GM19025 (cell line): ENCODE results near the gene NR2C2AP.
"Not testable (repeated sequence)": the region's sequence is repeated elsewhere in the genome, so short reads cannot be mapped to it uniquely, and the experiment has no call there.

Experiments
- ATAC-seq: cut with Tn5 transposase; IDR thresholded peaks from one replicate; pipeline ENCODE4 v1.9.1; 2021; ENCODE audit warnings: mild to moderate bottlenecking, low read depth, moderate library complexity; ENCODE audit not compliant: unreplicated experiment

Gene NR2C2AP, protein sequence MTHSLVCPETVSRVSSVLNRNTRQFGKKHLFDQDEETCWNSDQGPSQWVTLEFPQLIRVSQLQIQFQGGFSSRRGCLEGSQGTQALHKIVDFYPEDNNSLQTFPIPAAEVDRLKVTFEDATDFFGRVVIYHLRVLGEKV

DNA sequence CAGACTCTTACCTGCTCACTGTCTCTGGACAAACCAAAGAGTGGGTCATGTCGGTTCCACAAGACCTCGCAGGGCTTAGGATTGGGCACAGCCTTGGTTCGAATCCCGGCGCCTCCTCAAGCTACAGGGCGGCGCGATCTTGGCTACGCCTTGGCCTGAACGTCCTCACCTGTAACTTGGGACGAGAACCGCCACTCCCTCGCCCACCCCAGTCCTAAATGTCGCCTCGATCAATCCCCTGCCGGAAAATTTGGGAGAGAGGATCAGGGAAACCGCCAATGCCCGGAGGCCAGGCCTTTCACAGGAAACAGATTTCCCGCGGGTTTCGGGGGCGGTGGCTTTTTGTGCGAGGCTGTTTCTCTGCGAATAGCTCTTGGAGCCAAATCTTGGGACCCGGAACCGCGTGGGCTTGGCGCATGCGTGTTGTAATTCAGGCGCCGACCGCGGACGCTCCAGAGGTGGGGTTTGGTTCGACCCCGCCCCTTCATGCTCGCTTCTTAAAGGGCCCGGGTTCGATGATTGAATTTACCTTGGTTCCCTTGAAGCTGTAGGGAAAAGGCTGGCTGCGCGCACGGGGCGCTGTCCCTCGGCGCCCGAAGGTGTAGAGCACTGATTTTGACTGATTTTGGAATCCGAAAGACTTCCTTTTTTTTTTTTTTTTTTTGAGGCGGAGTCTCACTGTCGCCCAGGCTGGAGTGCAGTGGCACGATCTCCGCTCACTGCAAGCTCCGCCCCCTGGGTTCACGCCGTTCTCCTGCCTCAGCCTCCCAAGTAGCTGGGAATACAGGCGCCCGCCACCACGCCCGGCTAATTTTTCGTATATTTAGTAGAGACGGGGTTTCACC lies at the start of gene NR2C2AP:
Gene NR2C2AP (minus strand): TSS at position 403 of the 845 bp plus-strand sequence. CDS start 354 bp downstream, at position 49.
- peak; percentile 74 for ATAC-seq

DNA sequence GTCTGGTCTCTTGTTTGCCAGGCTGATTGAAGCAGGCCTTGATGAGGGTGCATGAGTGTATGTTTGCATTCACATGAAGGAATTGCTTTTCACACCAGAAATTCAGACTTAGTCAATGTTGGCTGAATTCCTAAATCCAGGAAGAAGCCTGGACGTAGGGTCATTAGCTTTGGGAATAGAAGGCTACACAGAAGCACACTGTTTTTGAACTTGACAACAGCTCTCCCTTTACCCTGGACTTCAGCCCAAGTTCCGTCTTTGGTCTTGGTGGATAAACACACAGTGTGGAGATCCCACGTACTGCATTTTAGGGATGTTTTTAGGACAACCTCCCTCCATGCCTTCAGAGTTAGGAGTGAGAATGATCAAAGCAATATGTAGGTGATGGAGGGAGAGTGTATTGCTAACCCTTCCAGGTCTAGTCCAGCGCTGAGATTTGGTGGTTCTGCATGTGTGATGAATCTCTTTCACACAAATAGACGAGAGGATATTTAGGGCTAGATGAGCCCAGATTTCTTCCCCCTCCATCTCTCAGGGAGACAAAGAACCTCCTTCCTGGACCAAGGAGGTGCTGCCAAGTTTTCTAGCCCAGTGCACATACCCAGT lies 47.1 kb upstream of the NR2C2AP start:
- ATAC-seq, result no peak

DNA sequence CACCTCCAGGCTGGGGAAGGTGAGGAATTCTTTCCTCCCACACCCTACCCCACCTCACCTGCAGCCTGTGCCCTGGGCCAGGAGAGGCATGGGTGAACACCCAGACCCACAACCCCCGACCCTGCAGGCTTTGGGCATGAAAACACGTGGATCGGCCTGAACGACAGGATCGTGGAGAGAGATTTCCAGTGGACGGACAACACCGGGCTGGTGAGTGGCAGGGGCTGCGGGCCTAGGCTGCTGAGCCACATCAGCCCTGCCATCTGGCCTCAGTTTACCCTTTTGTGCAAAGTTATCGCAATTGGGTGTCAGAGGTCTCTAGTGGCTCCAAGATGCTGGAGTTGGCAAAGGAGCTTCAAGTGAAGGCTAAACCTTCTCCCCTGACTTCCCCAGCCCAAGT lies 37.3 kb upstream of the NR2C2AP start:
- ATAC-seq, result no peak

DNA sequence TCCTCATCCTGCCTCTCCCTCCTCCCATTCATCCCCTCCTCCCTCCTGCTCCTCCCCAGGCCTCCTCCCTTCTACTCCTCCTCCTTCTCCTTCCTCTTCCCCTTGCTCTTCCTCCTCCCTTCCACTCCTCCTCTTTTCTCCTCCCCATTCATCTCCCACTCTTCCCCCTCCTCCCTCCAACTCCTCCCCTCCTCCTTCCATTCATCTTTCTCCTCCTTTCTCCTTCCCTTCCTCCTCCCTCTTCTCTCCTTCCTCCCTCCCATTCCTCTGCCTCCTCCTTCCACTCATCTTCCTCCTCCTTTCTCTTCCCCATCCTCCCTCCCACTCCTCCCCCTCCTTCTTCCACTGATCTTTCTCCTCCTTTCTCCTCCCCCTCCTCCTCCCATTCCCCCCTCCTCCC lies 36.5 kb upstream of the NR2C2AP start:
- ATAC-seq, result no peak

DNA sequence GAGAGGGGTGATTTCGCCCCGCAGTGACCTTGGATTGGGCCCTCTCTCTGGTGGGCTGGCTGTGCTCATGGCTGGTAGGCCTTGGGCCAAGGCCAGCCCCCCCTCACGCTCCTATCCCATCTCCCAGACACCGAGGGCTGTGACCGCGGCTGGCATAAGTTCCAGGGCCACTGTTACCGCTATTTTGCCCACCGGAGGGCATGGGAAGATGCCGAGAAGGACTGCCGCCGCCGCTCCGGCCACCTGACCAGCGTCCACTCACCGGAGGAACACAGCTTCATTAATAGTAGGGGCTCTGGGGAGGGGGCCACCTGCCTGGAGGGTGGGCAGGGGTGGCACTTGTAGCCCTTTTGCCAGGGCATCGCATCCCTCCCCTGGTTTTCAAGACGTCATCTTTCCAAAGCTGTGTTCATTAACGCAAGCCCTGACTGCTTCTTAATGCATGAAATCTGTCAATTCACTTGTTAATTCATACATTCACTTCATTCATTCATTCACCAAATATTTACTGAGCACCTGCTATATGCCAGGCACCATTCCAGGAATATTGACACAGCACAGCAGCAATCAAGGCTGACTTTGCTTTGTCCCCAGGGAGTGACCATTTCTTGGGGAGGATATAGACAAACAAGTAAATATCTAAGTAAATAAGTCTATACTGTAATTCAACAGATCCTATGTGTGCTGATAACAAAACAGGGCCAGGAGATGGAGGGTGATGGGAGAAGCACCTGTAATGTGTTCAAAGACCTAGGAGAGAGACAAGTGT lies 35.1 kb upstream of the NR2C2AP start:
- no peak for ATAC-seq

DNA sequence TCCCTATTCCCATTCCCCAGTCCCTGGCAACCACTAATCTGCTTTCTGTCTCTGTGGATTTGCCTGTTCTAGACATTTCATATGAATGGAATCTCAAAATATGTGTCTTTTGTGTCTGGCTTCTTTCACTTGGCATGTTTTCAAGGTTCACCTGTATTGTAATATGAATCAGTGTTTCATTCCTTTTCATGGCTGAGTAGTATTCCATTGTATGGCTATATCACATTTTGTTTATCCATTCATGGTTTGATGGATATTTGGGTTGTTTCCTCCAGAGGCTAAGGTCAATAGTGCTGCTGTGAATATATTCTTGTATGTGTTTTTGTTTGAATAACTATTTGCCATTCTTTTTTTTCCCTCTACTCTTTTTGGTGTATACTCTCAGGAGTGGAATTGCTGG lies 33.0 kb upstream of the NR2C2AP start:
- ATAC-seq, result no peak

DNA sequence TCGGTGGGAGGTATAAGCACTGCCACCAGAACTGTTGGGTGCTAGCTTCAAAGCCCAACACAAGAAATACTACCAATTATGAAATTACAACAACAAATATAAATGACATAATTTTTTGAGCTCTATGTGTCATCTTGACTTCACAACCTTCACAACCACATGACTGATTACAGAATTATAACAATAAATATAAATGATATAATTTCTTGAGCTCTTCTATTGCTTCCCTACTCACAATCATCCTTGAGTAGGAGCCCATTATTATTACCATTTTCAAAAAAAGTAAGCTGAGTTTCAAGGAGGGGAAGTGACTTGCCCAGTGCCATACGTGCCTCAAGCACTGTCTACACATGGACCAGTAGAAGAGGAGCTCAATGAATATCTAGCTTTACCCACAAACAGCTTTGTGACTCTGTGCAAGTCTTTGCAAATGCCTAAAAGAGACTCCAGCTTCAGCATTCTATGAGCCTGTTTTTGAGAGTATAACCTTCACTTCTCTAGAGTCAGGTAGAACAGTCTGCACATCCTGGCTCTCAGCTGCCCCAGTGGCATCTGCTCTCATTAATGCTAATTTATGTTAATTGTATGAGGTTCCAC lies 31.1 kb upstream of the NR2C2AP start:
- no peak for ATAC-seq

DNA sequence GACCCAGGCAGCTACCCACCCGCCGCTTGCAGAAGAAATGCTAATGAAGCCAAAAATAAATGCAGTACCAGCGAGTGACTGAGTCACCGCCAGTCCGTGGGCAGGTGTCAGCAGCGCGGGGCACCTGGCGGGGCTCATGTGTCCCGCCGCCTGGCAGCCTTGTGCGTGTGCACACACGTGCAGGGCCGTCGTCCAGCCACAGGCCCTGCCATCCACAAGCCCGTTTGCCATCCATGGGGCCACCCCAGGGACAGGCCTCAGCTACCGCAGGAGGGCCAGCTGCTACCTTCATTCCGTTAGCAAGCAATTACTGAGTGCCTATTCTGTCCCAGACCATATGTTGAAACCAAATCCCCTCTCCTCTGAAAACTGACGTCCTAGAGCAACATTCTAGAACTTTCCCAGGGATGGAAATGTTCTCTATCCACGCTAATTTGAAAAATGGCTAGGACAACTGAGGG lies 29.1 kb upstream of the NR2C2AP start:
- ATAC-seq, result no peak

DNA sequence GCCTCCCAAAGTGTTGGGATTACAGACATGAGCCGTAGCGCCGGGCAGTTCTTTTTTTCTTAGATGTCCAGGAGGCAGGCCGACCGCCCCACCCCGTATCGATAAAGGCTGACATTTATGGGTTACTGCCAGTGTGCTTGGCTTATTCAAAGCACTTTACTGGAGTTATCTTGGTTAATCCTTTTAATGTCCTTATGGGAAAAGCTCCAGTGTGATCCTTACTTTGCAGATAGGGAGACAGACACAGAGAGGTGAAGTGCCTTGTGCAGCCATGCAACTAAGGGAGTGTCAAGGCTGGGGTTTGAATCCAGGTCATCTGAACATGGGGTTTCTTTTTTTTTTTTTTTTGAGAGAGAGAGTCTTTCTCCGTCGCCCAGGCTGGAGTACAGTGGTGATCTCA lies 27.8 kb upstream of the NR2C2AP start:
- no peak for ATAC-seq

DNA sequence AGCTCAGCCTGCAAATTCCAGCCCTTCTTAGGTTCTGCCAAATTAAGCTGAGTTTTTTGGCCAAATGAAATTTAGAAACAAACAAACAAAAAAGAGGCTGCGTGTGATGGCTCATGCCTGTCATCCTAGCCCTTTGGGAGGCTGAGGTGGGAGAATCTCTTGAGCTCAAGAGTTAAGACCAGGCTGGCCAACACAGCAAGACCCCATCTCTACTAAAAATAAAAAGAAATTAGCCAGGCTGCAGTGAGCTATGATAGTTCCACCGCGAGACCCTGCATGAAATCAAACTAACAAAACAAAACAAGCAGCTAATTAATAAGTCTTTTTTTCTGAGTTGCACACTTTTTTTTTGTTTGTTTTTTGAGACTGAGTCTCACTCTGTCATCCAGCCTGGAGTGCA lies 26.5 kb upstream of the NR2C2AP start:
- ATAC-seq, result no peak

DNA sequence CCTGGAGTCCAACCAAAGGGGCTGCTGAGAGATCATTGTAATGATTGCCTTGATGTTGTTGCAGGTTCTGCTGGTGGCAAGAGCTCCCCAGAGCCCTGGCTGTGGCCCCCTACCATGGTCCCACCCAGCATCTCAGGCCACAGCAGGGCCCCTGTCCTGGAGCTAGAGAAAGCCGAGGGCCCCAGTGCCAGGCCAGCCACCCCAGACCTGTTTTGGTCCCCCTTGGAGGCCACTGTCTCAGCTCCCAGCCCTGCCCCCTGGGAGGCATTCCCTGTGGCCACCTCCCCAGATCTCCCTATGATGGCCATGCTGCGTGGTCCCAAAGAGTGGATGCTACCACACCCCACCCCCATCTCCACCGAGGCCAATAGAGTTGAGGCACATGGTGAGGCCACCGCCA lies 24.0 kb upstream of the NR2C2AP start:
- ATAC-seq, result no peak

DNA sequence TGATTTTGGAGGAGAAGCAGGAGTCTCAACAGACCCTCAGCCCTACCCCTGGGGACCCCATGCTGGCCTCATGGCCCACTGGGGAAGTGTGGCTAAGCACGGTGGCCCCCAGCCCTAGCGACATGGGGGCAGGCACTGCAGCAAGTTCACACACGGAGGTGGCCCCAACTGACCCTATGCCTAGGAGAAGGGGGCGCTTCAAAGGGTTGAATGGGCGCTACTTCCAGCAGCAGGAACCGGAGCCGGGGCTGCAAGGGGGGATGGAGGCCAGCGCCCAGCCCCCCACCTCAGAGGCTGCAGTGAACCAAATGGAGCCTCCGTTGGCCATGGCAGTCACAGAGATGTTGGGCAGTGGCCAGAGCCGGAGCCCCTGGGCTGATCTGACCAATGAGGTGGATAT lies 23.4 kb upstream of the NR2C2AP start:
- ATAC-seq, result no peak

DNA sequence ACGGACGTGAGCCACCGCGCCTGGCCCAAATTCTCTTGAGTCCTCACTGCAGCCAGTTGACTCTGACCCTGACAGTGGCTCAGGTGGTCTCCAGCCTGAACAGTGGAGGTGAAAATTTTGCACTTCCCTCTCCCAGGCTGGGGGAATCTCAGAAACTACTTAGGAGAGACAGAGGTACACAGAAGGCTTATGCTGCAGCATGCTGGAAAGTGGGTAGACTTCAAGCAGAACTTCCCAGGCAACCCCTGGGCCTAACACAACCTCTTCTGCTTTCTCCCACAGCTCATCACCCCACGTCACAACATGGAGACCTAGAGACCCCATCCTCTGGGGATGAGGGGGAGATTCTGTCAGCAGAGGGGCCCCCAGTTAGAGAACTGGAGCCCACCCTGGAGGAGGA lies 23.0 kb upstream of the NR2C2AP start:
- no peak for ATAC-seq

DNA sequence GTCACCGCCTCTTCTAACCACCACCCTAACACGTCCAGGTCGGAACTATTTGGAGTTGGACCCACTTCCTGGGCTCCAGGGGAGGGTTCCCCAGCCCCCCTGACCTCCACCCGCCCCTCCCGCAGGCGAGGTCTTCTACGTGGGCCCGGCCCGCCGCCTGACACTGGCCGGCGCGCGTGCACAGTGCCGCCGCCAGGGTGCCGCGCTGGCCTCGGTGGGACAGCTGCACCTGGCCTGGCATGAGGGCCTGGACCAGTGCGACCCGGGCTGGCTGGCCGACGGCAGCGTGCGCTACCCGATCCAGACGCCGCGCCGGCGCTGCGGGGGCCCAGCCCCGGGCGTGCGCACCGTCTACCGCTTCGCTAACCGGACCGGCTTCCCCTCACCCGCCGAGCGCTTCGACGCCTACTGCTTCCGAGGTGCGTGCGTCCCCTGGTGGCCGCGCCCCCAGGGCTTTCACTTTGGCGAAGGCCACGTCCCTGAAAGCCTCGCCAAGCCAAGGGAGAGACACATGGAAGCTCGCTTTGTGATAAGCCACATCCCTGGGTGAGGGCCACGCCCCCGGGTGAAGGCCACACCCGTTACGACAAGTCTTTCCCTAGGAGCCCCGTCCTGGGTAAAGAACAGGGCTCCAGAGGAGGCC lies 21.8 kb upstream of the NR2C2AP start:
- ATAC-seq, result no peak

DNA sequence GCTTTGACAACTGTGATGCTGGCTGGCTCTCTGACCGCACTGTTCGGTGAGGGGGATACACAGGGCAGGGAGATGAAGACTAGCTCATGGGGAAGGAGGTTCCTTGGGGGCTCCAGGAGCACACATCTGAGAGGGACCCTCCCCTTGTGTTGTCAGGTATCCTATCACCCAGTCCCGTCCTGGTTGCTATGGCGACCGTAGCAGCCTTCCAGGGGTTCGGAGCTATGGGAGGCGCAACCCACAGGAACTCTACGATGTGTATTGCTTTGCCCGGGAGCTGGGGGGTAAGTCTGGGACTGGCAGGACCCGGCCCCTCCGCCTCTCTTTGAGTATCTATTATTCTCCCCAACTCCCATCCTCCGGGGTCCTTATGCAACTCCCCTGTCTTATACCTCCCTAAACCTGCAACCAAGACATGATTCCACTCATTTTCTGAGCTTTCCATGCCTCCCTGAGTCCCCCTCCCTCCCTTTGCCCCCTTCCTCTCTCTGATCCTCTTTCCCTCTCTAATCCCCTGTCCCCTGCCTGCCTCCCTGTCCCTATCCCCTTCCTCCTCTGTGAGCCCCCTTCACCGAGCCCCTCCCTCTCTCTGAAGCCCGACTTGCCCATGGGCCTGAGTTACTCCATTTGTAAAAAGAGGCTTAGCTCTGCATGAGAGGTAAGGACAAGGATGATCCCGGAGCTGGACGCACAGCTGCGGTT lies 21.1 kb upstream of the NR2C2AP start:
- no peak for ATAC-seq

DNA sequence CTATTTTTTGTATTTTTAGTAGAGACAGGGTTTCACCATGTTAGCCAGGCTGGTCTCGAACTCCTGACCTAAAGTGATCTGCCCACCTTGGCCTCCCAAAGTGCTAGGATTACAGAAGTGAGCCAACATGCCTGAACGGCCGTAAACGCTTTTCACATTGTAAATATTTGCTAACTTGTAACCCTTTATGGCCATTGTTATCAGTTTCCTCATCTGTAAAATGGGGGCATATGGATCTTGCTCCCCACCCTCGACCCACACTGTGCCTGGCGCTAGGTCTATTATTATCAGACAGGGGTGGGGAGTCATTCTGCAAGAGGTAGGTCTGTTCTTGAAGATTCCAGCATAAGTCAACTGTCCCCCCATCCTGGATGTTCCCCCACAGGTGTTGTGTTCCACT lies 20.4 kb upstream of the NR2C2AP start:
- ATAC-seq, result no peak

DNA sequence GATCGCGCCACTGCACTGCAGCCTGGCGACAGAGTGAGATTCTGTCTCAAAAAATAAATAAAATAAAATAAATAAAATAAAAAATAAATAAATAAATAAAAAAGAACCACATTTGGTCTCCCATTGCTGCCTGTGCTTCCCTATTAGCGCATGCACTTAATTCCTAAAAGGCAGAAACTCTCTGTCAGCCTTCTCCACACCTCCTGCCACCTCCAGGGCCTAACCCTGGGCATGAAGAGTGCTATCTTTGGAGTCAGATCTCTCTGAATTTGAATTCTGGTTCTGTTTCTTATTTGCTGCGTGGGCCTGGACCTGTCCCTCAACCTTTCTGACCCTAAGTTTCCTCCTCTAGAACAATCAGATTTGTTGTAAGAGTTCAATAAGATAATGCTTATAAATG lies 19.8 kb upstream of the NR2C2AP start:
- no peak for ATAC-seq

DNA sequence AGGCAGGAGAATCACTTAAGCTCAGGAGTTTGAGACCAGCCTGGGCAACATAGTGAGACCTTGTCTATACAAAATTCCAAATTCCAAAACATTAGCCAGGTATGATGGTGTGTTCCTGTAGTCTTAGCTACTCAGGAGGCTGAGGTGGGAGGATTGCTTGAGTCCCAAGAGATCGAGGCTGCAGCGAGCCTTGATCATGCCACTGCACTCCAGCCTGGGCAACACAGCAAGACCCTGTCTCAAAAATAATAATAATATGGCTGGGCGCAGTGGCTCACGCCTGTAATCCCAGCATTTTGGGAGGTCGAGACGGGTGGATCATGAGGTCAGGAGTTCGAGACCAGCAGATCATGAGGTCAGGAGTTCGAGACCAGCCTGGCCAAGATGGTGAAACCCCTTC lies 17.8 kb upstream of the NR2C2AP start:
- ATAC-seq, result not testable (repeated sequence)

DNA sequence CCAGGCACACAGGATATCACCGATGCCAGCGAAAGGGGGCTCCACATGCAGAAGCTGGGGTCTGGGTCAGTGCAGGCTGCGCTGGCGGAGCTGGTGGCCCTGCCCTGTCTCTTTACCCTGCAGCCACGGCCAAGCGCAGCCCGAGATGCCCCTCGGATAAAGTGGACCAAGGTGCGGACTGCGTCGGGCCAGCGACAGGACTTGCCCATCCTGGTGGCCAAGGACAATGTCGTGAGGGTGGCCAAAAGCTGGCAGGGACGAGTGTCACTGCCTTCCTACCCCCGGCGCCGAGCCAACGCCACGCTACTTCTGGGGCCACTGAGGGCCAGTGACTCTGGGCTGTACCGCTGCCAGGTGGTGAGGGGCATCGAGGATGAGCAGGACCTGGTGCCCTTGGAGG lies 15.7 kb upstream of the NR2C2AP start:
- no peak for ATAC-seq

DNA sequence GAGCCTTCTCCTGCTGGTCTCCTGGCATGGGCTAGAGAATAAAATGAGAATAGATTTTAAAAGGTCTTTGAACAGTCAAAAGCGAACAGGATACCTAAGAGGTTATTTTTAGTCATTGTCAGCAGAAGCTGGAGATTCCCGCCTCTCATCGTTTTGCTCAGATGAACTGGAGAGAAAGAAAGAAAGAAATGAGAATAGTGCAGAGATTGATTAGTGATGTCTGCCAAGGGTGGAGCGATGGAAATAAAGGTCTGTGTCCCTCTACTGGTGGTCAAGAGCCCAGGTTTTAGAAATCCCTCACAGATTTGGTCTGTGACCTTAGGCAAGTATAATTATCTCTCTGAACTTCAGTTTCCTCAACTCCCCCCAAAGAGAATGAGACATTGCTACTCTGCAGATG lies 13.9 kb upstream of the NR2C2AP start:
- ATAC-seq, result no peak
